Measurements from ENCODE around the gene CEP85L.

GRCh38 chr6:118444796-118445195, 206.6 kb downstream of the CEP85L start:
- no peak for TF ChIP-seq CTCF (IDR thresholded peaks at IDR 0.05; ENCODE audit: insufficient read depth, low read length, poor library complexity, severe bottlenecking)
- TF ChIP-seq EZH2phosphoT487 (conservative IDR thresholded peaks at IDR 0.05; ENCODE audit: low read length): no peak
